GM23338 (cell line): Measurements from ENCODE around the gene SCN9A. TPM values are rescaled to one million over a fixed set of nuclear protein-coding genes. Genes with fewer than 3 reads are reported as not detected.
"Not testable (repeated sequence)": the region's sequence is repeated elsewhere in the genome, so short reads cannot be mapped to it uniquely, and the experiment has no call there.

ENCODE experiments used
- ATAC-seq: fragments of 200-7000 bp; cut with Tn5 transposase; 3 replicates; pipeline ENCODE4 v1.9.1; 2020
- DNase-seq: peaks from one replicate; pipeline ENCODE4 v3.0.0-alpha.2; 2015; ENCODE audit warnings: low spot score
- H2AFZ ChIP-seq: fragments of 200-600 bp; sonication (generic); 2 replicates; pipeline ENCODE4 v1.8.0; 2016; ENCODE audit warnings: antibody characterized with exemption, mild to moderate bottlenecking, moderate library complexity
- H3F3A ChIP-seq: fragments of 200-600 bp; sonication (generic); replicated peaks from 2 replicates; pipeline ENCODE4 v1.8.0; 2017; ENCODE audit warnings: antibody characterized with exemption, mixed run types, low read depth
- H3K27ac ChIP-seq: fragments of 200-600 bp; sonication (generic); 2 replicates; pipeline ENCODE4 v1.6.1; 2016; ENCODE audit warnings: low read depth
- H3K27me3 ChIP-seq: fragments of 200-600 bp; sonication (generic); 2 replicates; pipeline ENCODE4 v1.8.0; 2016; ENCODE audit warnings: mild to moderate bottlenecking, mixed run types, moderate library complexity; ENCODE audit not compliant: insufficient read depth
- H3K36me3 ChIP-seq: fragments of 200-600 bp; sonication (generic); 2 replicates; pipeline ENCODE4 v1.8.0; 2016; ENCODE audit warnings: mild to moderate bottlenecking; ENCODE audit not compliant: insufficient read depth
- H3K4me1 ChIP-seq: fragments of 200-600 bp; sonication (generic); 2 replicates; pipeline ENCODE4 v1.8.0; 2016; ENCODE audit warnings: mild to moderate bottlenecking, moderate library complexity; ENCODE audit not compliant: insufficient read depth
- H3K4me2 ChIP-seq: fragments of 200-600 bp; sonication (generic); 2 replicates; pipeline ENCODE4 v1.7.1; 2017; ENCODE audit warnings: mixed run types
- H3K4me3 ChIP-seq: fragments of 200-600 bp; sonication (generic); 2 replicates; pipeline ENCODE4 v1.6.1; 2016; ENCODE audit warnings: mixed run types
- H3K79me2 ChIP-seq: fragments of 200-600 bp; sonication (generic); replicated peaks from 2 replicates; pipeline ENCODE4 v1.8.0; 2017; ENCODE audit warnings: mild to moderate bottlenecking; ENCODE audit not compliant: insufficient read depth
- H3K9me2 ChIP-seq: fragments of 200-600 bp; sonication (generic); 2 replicates; pipeline ENCODE4 v1.8.0; 2017; ENCODE audit not compliant: insufficient read depth
- H4K20me1 ChIP-seq: fragments of 200-600 bp; sonication (generic); replicated peaks from 2 replicates; pipeline ENCODE4 v1.8.0; 2017; ENCODE audit warnings: mild to moderate bottlenecking; ENCODE audit not compliant: insufficient read depth
- H3K27ac Mint-ChIP-seq: 2 replicates; pipeline ENCODE4 v1.8.0; 2020; ENCODE audit warnings: inconsistent platforms, mild to moderate bottlenecking, moderate library complexity, mixed read lengths
- H3K27me3 Mint-ChIP-seq: 3 replicates; pipeline ENCODE4 v1.8.0; 2022; ENCODE audit warnings: low read depth, mild to moderate bottlenecking, moderate library complexity, mixed read lengths, inconsistent platforms; ENCODE audit not compliant: insufficient read depth, poor library complexity
- H3K36me3 Mint-ChIP-seq: 3 replicates; pipeline ENCODE4 v1.8.0; 2021; ENCODE audit warnings: low read depth, mild to moderate bottlenecking, inconsistent platforms, moderate library complexity, mixed read lengths
- H3K4me1 Mint-ChIP-seq: 3 replicates; pipeline ENCODE4 v1.8.0; 2020; ENCODE audit warnings: mild to moderate bottlenecking, inconsistent platforms, mixed read lengths
- H3K4me3 Mint-ChIP-seq: 3 replicates; pipeline ENCODE4 v1.8.0; 2021; ENCODE audit warnings: moderate library complexity, mild to moderate bottlenecking, inconsistent platforms, mixed read lengths
- H3K9me3 Mint-ChIP-seq: 3 replicates; pipeline ENCODE4 v1.8.0; 2020; ENCODE audit warnings: moderate library complexity, mild to moderate bottlenecking, inconsistent platforms, mixed read lengths
- CREB1 ChIP-seq: fragments of 250-450 bp; sonication (Bioruptor Pico); IDR thresholded peaks from 2 replicates; pipeline ENCODE4 v1.5.0; 2020; ENCODE audit warnings: low read depth, mild to moderate bottlenecking, moderate library complexity
- STAT1 ChIP-seq: IDR thresholded peaks from one replicate; pipeline ENCODE4 v1.6.1; 2016; ENCODE audit warnings: antibody characterized with exemption; ENCODE audit not compliant: unreplicated experiment
- polyA plus RNA-seq: library from polyadenylated mRNA; unstranded; fragments of >200 nt; fragmentation: Nextera tagmentation; extraction: Ambion mirVana; gene quantifications from 2 replicates; pipeline ENCODE4 v1.2.1, GENCODE V29; 2016
- total RNA-seq: library from RNA; depleted of rRNA; stranded (reverse); fragments of >200 nt; shearing (Covaris generic); gene quantifications from 2 replicates; pipeline ENCODE4 v1.2.3, GENCODE V29; 2014
- TF ChIP-seq, protein P1 (sequence below): fragments of 250-450 bp; sonication (Bioruptor Pico); IDR thresholded peaks from 2 replicates; pipeline ENCODE4 v1.5.0; 2020; ENCODE audit warnings: mild to moderate bottlenecking, moderate library complexity
- TF ChIP-seq, protein P2 (sequence below): IDR thresholded peaks from 2 replicates; pipeline ENCODE4 v1.6.1; 2016; ENCODE audit warnings: antibody characterized with exemption

The SCN9A gene
- total and polyA plus RNA-seq, 2 experiments from 2014 or later: 8.8 to 9.5 TPM

GRCh38 chr2:166314022-166314759, 61.6 kb downstream of the SCN9A start (continued):
- TF ChIP-seq, protein P1, sequence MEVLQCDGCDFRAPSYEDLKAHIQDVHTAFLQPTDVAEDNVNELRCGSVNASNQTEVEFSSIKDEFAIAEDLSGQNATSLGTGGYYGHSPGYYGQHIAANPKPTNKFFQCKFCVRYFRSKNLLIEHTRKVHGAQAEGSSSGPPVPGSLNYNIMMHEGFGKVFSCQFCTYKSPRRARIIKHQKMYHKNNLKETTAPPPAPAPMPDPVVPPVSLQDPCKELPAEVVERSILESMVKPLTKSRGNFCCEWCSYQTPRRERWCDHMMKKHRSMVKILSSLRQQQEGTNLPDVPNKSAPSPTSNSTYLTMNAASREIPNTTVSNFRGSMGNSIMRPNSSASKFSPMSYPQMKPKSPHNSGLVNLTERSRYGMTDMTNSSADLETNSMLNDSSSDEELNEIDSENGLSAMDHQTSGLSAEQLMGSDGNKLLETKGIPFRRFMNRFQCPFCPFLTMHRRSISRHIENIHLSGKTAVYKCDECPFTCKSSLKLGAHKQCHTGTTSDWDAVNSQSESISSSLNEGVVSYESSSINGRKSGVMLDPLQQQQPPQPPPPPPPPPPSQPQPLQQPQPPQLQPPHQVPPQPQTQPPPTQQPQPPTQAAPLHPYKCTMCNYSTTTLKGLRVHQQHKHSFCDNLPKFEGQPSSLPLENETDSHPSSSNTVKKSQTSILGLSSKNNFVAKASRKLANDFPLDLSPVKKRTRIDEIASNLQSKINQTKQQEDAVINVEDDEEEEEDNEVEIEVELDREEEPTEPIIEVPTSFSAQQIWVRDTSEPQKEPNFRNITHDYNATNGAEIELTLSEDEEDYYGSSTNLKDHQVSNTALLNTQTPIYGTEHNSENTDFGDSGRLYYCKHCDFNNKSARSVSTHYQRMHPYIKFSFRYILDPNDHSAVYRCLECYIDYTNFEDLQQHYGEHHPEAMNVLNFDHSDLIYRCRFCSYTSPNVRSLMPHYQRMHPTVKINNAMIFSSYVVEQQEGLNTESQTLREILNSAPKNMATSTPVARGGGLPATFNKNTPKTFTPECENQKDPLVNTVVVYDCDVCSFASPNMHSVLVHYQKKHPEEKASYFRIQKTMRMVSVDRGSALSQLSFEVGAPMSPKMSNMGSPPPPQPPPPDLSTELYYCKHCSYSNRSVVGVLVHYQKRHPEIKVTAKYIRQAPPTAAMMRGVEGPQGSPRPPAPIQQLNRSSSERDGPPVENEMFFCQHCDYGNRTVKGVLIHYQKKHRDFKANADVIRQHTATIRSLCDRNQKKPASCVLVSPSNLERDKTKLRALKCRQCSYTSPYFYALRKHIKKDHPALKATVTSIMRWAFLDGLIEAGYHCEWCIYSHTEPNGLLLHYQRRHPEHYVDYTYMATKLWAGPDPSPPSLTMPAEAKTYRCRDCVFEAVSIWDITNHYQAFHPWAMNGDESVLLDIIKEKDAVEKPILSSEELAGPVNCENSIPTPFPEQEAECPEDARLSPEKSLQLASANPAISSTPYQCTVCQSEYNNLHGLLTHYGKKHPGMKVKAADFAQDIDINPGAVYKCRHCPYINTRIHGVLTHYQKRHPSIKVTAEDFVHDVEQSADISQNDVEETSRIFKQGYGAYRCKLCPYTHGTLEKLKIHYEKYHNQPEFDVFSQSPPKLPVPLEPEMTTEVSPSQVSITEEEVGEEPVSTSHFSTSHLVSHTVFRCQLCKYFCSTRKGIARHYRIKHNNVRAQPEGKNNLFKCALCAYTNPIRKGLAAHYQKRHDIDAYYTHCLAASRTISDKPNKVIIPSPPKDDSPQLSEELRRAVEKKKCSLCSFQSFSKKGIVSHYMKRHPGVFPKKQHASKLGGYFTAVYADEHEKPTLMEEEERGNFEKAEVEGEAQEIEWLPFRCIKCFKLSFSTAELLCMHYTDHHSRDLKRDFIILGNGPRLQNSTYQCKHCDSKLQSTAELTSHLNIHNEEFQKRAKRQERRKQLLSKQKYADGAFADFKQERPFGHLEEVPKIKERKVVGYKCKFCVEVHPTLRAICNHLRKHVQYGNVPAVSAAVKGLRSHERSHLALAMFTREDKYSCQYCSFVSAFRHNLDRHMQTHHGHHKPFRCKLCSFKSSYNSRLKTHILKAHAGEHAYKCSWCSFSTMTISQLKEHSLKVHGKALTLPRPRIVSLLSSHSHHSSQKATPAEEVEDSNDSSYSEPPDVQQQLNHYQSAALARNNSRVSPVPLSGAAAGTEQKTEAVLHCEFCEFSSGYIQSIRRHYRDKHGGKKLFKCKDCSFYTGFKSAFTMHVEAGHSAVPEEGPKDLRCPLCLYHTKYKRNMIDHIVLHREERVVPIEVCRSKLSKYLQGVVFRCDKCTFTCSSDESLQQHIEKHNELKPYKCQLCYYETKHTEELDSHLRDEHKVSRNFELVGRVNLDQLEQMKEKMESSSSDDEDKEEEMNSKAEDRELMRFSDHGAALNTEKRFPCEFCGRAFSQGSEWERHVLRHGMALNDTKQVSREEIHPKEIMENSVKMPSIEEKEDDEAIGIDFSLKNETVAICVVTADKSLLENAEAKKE (CRISPR knock-in tag): no peak
- no peak for TF ChIP-seq CREB1 (CRISPR knock-in tag)
- TF ChIP-seq STAT1: no peak
- TF ChIP-seq, protein P2, sequence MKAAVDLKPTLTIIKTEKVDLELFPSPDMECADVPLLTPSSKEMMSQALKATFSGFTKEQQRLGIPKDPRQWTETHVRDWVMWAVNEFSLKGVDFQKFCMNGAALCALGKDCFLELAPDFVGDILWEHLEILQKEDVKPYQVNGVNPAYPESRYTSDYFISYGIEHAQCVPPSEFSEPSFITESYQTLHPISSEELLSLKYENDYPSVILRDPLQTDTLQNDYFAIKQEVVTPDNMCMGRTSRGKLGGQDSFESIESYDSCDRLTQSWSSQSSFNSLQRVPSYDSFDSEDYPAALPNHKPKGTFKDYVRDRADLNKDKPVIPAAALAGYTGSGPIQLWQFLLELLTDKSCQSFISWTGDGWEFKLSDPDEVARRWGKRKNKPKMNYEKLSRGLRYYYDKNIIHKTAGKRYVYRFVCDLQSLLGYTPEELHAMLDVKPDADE: no peak

DNA sequence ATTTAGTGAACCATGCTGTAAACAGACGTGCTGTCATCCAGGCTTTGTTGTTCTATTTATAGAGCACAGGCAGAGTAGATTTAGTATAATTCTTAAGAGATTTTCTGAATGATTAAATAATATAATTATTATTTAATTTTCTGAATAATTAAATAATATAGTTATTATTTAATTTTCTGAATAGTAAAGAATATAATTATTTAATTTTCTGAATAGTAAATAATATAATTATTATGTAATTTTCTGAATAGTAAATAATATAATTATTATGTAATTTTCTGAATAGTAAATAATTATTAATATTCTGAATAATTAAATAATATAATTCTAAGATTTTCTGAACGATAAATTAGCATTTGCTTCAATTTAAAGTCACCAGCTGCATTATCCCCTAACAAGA, 62.9 kb downstream of the SCN9A start:
- not testable (repeated sequence) for H3K27ac Mint-ChIP-seq, DNase-seq, H3K36me3 ChIP-seq, H3K27me3 ChIP-seq, H3K4me2 ChIP-seq, ATAC-seq, H3K9me3 Mint-ChIP-seq, H3K79me2 ChIP-seq, H4K20me1 ChIP-seq, H3K27ac ChIP-seq, H3K4me1 ChIP-seq, H3K27me3 Mint-ChIP-seq, H2AFZ ChIP-seq, H3K4me3 Mint-ChIP-seq, H3K36me3 Mint-ChIP-seq, H3K9me2 ChIP-seq, H3K4me1 Mint-ChIP-seq, H3F3A ChIP-seq, H3K4me3 ChIP-seq
